GM18517 (cell line): Measurements from ENCODE around the gene DPEP2NB.

Experiments
- ATAC-seq: cut with Tn5 transposase; IDR thresholded peaks from one replicate; pipeline ENCODE4 v1.9.1; 2021; ENCODE audit warnings: mild to moderate bottlenecking, moderate library complexity; ENCODE audit not compliant: unreplicated experiment

DPEP2NB gene

GRCh38 chr16:67964477-67965131 lies 51.1 kb downstream of the DPEP2NB start:
- no peak for ATAC-seq

- ATAC-seq = no peak
These were observed 51.9 kb downstream of the DPEP2NB start for GRCh38 chr16:67963662-67964321.
